Fibroblast of skin of back (primary cell): Measurements from ENCODE around the gene AUNIP.

Experiments used
- DNase-seq: peaks from one replicate; pipeline ENCODE4 v3.0.0-alpha.2; 2013

AUNIP gene

GRCh38 chr1:25825605-25826004 lies 33.7 kb downstream of the AUNIP start:
- no peak for DNase-seq

GRCh38 chr1:25821630-25822091 lies 37.6 kb downstream of the AUNIP start:
- no peak for DNase-seq

- no peak for DNase-seq
These were observed 38.2 kb downstream of the AUNIP start for GRCh38 chr1:25821112-25821476.

- peak; percentile 75 for DNase-seq
These were observed 38.8 kb downstream of the AUNIP start for GRCh38 chr1:25820247-25821111.

GRCh38 chr1:25819491-25820246 lies 39.6 kb downstream of the AUNIP start, which contains the start of gene MTFR1L:
Gene MTFR1L (plus strand): TSS chr1:25819954. CDS start chr1:25823105, 3,151 bp downstream.
- peak; percentile 76 for DNase-seq

- DNase-seq: no peak
These were observed 40.7 kb downstream of the AUNIP start for GRCh38 chr1:25818569-25818968.

- DNase-seq: no peak
These were observed 41.3 kb downstream of the AUNIP start for GRCh38 chr1:25817840-25818501.

GRCh38 chr1:25816112-25816718 lies 43.0 kb downstream of the AUNIP start:
- no peak for DNase-seq

GRCh38 chr1:25815208-25816111 lies 43.8 kb downstream of the AUNIP start:
- no peak for DNase-seq

- no peak for DNase-seq
These were observed 44.6 kb downstream of the AUNIP start for GRCh38 chr1:25814549-25815087.

- no peak for DNase-seq
These were observed 45.4 kb downstream of the AUNIP start for GRCh38 chr1:25813734-25814471.

GRCh38 chr1:25813071-25813733 lies 46.1 kb downstream of the AUNIP start:
- no peak for DNase-seq

- no peak for DNase-seq
These were observed 47.7 kb downstream of the AUNIP start for GRCh38 chr1:25811384-25812082.

GRCh38 chr1:25810341-25811299 lies 48.6 kb downstream of the AUNIP start:
- peak; percentile 44 for DNase-seq

GRCh38 chr1:25809929-25810328 lies 49.3 kb downstream of the AUNIP start:
- DNase-seq: no peak

- no peak for DNase-seq
These were observed 49.9 kb downstream of the AUNIP start for GRCh38 chr1:25809283-25809926.

GRCh38 chr1:25808481-25809244 lies 50.6 kb downstream of the AUNIP start:
- no peak for DNase-seq
